AG09319 (cell line): ENCODE results near the gene DOCK4.

Experiments used
- DNase-seq: peaks from one replicate; pipeline ENCODE4 v3.0.0-alpha.2; 2010; ENCODE audit warnings: low read depth; ENCODE audit errors: extremely low read depth
- TF ChIP-seq, protein P1 (sequence below): IDR thresholded peaks from 2 replicates; pipeline ENCODE4 v1.5.1; 2011; ENCODE audit warnings: low read depth, mild to moderate bottlenecking, inconsistent platforms, low read length, moderate library complexity

DOCK4 gene

DNA sequence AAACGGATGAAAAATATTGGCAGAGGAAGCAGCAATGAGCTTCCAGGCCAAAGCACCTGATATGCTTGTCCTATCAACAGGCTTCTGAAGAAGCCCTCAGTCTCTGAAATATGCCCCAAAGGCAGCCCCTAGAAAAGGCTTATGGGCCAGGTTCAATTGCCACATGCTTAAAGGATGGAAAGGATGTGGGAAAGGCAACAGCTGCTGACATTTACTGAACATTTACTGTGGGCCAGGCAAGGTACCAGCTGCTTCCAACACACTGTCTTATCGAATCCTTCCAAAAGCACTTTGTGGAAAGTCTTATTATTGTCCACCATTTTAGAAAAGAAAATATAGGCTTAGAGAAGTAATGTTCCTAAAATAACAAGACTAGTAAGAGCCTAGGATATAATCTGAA, 56.5 kb downstream of the DOCK4 start:
- TF ChIP-seq, protein P1, sequence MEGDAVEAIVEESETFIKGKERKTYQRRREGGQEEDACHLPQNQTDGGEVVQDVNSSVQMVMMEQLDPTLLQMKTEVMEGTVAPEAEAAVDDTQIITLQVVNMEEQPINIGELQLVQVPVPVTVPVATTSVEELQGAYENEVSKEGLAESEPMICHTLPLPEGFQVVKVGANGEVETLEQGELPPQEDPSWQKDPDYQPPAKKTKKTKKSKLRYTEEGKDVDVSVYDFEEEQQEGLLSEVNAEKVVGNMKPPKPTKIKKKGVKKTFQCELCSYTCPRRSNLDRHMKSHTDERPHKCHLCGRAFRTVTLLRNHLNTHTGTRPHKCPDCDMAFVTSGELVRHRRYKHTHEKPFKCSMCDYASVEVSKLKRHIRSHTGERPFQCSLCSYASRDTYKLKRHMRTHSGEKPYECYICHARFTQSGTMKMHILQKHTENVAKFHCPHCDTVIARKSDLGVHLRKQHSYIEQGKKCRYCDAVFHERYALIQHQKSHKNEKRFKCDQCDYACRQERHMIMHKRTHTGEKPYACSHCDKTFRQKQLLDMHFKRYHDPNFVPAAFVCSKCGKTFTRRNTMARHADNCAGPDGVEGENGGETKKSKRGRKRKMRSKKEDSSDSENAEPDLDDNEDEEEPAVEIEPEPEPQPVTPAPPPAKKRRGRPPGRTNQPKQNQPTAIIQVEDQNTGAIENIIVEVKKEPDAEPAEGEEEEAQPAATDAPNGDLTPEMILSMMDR = no peak
- DNase-seq = no peak

DNA sequence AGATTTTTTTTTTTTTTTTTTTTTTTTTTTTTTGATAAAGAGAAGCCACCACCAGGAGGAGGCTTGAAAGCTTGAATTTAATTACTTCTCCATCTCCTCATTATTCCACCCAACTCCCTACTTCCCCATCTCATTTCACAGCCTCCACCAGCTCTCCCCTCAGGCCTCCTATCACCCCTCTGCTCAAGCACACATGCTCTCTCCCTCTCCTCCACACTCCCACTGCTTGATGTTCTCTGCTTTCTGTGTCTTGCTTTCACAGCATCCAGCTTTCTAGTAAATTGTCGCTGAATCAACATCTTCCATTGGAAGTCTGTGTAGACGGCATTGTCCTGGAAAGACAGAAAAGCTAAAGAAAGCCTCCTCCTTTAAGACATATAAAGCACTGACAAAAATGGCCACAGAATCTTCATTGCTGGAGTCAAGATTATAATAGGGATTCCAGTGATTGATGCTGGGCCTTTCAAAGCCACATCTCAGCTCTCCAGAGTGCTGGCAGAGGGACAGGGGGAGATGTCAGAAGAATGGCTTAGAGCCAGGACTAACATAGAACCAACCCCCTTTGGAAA, 58.3 kb downstream of the DOCK4 start:
- TF ChIP-seq, protein P1 = no peak
- no peak for DNase-seq

DNA sequence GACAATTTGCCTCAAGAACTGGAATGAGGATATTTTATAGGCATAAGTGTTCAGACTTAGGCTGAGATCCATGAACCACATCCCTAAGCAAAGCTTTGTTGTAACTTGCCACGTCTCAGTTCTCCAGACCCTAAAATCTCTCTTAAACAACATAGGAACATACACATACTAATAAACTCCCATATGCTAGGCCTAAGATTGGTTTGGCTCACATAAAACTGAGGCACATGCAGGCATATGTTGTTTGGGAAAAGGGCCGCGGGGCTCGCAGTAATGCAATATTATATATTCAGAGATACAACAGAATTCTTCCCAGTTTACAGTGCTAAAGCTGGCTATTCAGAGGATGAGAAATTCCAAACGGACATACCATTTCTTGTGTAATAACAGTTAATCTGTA, 61.0 kb downstream of the DOCK4 start:
- TF ChIP-seq, protein P1 = no peak
- DNase-seq = no peak

DNA sequence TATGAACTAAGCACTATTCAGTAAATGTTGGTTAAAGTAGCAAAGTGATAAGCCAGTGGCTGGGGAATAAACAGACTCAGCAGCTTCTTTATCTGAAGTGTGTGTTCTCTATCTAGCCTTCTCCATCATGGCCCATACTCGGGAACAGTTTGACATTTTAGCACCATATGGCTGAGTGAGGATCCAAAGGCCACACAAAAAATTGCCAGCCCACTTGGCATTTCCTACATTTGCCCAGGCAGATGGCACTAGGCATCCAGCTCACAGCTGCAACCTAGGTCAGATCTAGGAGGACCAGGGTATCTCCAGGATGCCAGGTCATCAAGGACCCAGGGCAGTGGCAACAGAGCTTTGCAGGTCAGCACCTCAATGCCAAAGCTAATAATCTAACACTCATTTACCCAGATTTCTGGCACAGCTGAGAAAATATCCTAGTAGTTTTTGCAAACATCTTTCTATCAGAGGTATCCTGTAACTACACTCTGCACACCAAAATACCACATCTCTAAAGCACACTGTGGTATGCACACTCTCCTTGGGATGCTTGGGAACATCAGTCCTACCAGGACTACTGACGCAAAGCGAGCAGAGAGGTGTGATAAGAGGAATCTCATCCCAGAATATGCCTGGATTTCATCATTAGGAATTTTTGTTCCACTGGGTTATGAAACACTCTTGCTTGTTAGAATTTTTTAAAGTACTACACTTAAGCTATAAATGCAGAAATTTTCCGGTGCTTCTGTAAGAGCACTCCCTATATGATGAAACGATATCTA, 61.7 kb downstream of the DOCK4 start:
- DNase-seq = no peak

DNA sequence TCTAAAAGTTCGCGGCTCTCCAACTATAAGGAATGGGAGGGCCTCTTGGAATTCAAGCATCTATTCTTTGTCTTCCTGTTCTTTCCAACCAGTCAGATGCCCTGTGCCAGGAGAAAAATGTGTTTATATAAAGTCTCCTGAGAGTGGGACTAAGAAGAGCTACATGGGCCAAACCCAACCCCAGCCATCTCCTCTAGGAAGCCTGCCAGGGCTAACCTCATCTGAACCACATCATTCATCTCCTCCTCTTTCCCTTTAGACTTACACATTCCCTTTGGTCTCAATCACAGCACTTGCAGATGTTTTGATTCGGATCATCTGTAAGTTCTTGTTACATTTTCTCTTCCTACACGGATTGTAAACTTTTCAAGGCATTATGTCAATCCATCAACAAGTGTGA, 62.6 kb downstream of the DOCK4 start:
- DNase-seq = peak; percentile 72
- TF ChIP-seq, protein P1 = no peak

More for the DNA sequence above, 61.7 kb downstream of the DOCK4 start:
- TF ChIP-seq, protein P1 = no peak

DNA sequence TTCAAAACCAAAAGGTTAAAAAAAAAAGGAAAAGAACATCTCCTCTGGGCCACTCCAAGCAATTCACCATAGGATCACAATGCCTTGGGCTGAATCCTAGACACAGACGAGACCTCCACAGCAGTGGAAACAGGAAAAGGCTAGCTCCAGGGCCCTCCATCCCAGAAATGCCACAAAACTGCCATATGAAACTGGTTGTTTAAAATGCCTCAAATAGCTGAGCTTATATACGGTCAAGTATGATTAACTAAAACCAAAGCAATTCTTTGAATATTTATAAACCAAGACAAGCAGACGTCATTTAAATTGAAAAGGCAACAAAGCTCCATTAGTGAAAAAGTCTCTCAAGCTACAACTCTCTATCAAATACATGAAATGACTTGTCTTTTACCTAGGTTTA, 63.1 kb downstream of the DOCK4 start:
- DNase-seq = no peak
- TF ChIP-seq, protein P1 = no peak

DNA sequence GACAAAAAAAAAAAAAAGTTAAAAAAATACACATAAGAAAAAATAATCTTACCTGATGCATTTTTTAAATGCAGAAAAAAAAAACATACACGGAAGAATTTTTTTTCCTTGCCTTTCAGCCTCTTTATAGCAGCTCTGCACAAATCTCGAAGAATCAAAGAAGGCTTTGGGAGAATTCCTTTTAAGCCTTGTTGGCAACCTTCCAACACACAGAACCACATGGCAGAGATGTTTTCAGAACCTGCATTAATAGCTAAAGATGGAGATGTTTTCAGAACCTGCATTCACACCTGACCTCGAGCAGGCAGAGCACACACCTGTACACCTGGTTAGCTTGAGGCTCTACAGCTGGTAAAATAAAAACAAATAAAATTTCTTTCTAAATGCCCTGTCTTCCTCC, 65.6 kb downstream of the DOCK4 start:
- DNase-seq = no peak
- TF ChIP-seq, protein P1 = no peak
